Karpas-422 (cell line): Measurements from ENCODE around the gene FMNL2. TPM values are rescaled to one million over a fixed set of nuclear protein-coding genes. Genes with fewer than 3 reads are reported as not detected.

Experiments
- DNase-seq: peaks from one replicate; pipeline ENCODE4 v3.0.0-alpha.2; 2015
- H2AFZ ChIP-seq: fragments of 200-600 bp; sonication (generic); 2 replicates; pipeline ENCODE4 v1.6.1; 2014; ENCODE audit warnings: antibody characterized with exemption, low read length, mixed read lengths
- H3K27ac ChIP-seq: fragments of 200-600 bp; sonication (generic); 2 replicates; pipeline ENCODE4 v1.5.1; 2014; ENCODE audit warnings: mild to moderate bottlenecking, low read length, moderate library complexity
- H3K27me3 ChIP-seq: fragments of 200-600 bp; sonication (generic); 2 replicates; pipeline ENCODE4 v1.6.1; 2014; ENCODE audit warnings: low read length, mixed read lengths
- H3K36me3 ChIP-seq: fragments of 200-600 bp; sonication (generic); 2 replicates; pipeline ENCODE4 v1.6.1; 2014; ENCODE audit warnings: low read length, mixed read lengths; ENCODE audit not compliant: insufficient read depth
- H3K4me1 ChIP-seq: fragments of 200-600 bp; sonication (generic); 2 replicates; pipeline ENCODE4 v1.6.1; 2014; ENCODE audit warnings: mild to moderate bottlenecking, low read length, mixed read lengths
- H3K4me2 ChIP-seq: fragments of 200-600 bp; sonication (generic); 2 replicates; pipeline ENCODE4 v1.6.1; 2014; ENCODE audit warnings: low read length, low read depth, mild to moderate bottlenecking; ENCODE audit not compliant: poor library complexity, severe bottlenecking
- H3K4me3 ChIP-seq: fragments of 200-600 bp; sonication (generic); 2 replicates; pipeline ENCODE4 v1.5.1; 2014; ENCODE audit warnings: mild to moderate bottlenecking, antibody characterized with exemption, low read length, mixed read lengths
- H3K79me2 ChIP-seq: fragments of 200-600 bp; sonication (generic); 2 replicates; pipeline ENCODE4 v1.6.1; 2014; ENCODE audit warnings: mild to moderate bottlenecking, low read length, mixed read lengths
- H3K9ac ChIP-seq: fragments of 200-600 bp; sonication (generic); 2 replicates; pipeline ENCODE4 v1.6.0; 2014; ENCODE audit warnings: low read length
- H3K9me2 ChIP-seq: fragments of 200-600 bp; sonication (generic), shearing (Covaris generic); replicated peaks from 2 replicates; pipeline ENCODE4 v1.6.0; 2014; ENCODE audit warnings: mild to moderate bottlenecking, low read length, moderate library complexity; ENCODE audit not compliant: insufficient read depth
- H3K9me3 ChIP-seq: fragments of 300-700, 200-600 bp; sonication (generic); 2 replicates; pipeline ENCODE4 v1.6.1; 2014; ENCODE audit warnings: low read length, mixed read lengths
- H4K20me1 ChIP-seq: fragments of 200-600 bp; sonication (generic); 2 replicates; pipeline ENCODE4 v1.6.1; 2014; ENCODE audit warnings: mild to moderate bottlenecking, antibody characterized with exemption, low read length, low read depth; ENCODE audit not compliant: insufficient read depth
- total RNA-seq: library from RNA; depleted of rRNA; stranded (reverse); fragments of >200 nt; shearing (Covaris generic); gene quantifications from 2 replicates; pipeline ENCODE4 v1.2.3, GENCODE V29; 2014; ENCODE audit warnings: low replicate concordance

FMNL2 gene
- total RNA-seq, 1 experiment from 2014 or later, result 3.2 TPM

- Histone ChIP-seq H3K9me3 (no peaks in the 10 kb centered on the region), H3K4me2 (no peak overlapping the region), H3K9me2 (no peaks in the 10 kb centered on the region), H3K36me3 (no peaks in the 10 kb centered on the region), H3K27me3 (no peaks in the 10 kb centered on the region), H2AFZ (no peak overlapping the region), H3K9ac (no peak overlapping the region), H4K20me1 (no peaks in the 10 kb centered on the region), H3K27ac (no peak overlapping the region), H3K4me3 (no peak overlapping the region), H3K4me1 (no peaks in the 10 kb centered on the region), H3K79me2 (no peaks in the 10 kb centered on the region)
- DNase-seq, result no peak
Observed at GRCh38 chr2:152437276-152438108, 102.5 kb downstream of the FMNL2 start.

DNA sequence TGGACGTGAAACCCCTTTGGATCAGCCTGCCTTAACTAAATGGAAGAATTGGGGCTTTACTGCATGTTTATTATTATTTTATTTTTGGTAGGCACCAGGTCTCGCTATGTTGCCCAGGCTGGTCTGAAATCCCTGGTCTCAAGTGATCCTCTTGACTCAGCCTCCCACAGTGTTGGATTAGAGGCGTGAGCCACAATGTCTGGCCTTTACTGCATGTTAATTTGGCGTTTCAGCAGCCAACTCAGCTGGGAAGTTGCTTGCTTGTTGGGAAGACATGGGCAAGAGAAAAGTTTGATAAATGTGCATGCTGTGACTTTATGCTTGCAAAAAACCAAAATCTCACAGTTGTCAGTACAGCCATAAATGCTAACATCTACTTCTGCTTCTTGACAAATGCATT, 105.1 kb downstream of the FMNL2 start:
- Histone ChIP-seq H4K20me1 (no peaks in the 10 kb centered on the region), H3K4me1 (no peaks in the 10 kb centered on the region), H3K9me2 (no peaks in the 10 kb centered on the region), H3K4me2 (no peak overlapping the region), H2AFZ (no peak overlapping the region), H3K9ac (no peak overlapping the region), H3K27ac (no peak overlapping the region), H3K27me3 (no peaks in the 10 kb centered on the region), H3K4me3 (no peak overlapping the region), H3K79me2 (no peaks in the 10 kb centered on the region), H3K9me3 (no peaks in the 10 kb centered on the region), H3K36me3 (no peaks in the 10 kb centered on the region)
- DNase-seq, result no peak

GRCh38 chr2:152440460-152440859, 105.5 kb downstream of the FMNL2 start:
- DNase-seq, result no peak
- Histone ChIP-seq H4K20me1 (no peaks in the 10 kb centered on the region), H3K9me3 (no peaks in the 10 kb centered on the region), H3K79me2 (no peaks in the 10 kb centered on the region), H3K4me1 (no peaks in the 10 kb centered on the region), H3K4me2 (no peak overlapping the region), H3K27ac (no peak overlapping the region), H3K9ac (no peak overlapping the region), H3K27me3 (no peaks in the 10 kb centered on the region), H3K9me2 (no peaks in the 10 kb centered on the region), H2AFZ (no peak overlapping the region), H3K4me3 (no peak overlapping the region), H3K36me3 (no peaks in the 10 kb centered on the region)

GRCh38 chr2:152441961-152442360, 107.0 kb downstream of the FMNL2 start:
- Histone ChIP-seq H3K9me3 (no peaks in the 10 kb centered on the region), H4K20me1 (no peaks in the 10 kb centered on the region), H3K27ac (no peak overlapping the region), H3K36me3 (no peaks in the 10 kb centered on the region), H3K4me2 (no peak overlapping the region), H3K79me2 (no peaks in the 10 kb centered on the region), H3K9me2 (no peaks in the 10 kb centered on the region), H3K4me1 (no peaks in the 10 kb centered on the region), H3K4me3 (no peak overlapping the region), H3K27me3 (no peaks in the 10 kb centered on the region), H2AFZ (no peak overlapping the region), H3K9ac (no peak overlapping the region)
- no peak for DNase-seq

DNA sequence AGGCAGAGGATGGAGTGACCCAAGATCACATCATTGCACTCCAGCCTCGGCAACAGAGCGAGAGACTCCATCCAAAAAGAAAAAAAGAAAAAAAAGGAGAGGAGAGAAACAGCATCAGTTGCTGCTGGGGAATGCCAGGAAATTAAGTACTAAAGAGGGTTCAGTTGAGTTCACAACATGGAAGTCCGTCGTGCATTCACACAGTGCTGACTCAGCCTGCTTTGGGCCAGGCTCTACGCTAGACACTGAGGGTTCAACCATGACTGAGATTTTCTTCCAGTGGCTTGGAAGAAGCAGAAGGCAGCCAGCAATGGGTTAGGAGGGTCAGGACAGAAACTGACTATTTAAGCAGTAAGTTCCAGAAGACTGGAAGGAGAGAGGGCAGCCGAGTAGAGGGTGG, 108.8 kb downstream of the FMNL2 start:
- H3K36me3 ChIP-seq, result no peaks in the 10 kb centered on the region
- no peak overlapping the region for H3K27ac ChIP-seq
- no peaks in the 10 kb centered on the region for H3K27me3 ChIP-seq
- DNase-seq, result no peak
- H3K9me3 ChIP-seq, result no peaks in the 10 kb centered on the region
- no peak overlapping the region for H3K9ac ChIP-seq
- no peaks in the 10 kb centered on the region for H3K4me1 ChIP-seq
- H4K20me1 ChIP-seq, result no peaks in the 10 kb centered on the region
- H2AFZ ChIP-seq, result no peak overlapping the region
- H3K9me2 ChIP-seq, result no peaks in the 10 kb centered on the region
- H3K4me2 ChIP-seq, result no peak overlapping the region
- H3K79me2 ChIP-seq, result no peaks in the 10 kb centered on the region
- H3K4me3 ChIP-seq, result no peak overlapping the region

DNA sequence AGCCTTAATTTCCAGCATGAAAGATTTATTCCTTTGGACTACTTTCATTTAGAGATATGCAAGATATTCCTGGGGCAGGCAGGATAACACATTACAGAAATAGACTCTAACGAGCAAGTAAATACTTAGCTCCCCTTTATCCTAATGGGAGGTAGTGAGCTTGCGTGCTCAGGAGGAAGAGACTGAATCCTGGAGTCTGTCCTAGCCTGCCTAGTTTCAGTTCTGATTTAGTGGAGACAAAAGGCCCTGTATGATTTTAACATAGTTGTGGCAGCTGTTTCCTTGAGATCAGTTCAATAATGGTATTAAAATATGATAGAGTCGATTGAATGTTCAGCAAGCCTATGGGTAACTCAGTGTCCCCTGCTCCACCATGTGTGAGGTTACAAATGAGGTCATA, 109.5 kb downstream of the FMNL2 start:
- H3K9me3 ChIP-seq, result no peaks in the 10 kb centered on the region
- no peaks in the 10 kb centered on the region for H3K27me3 ChIP-seq
- H3K4me3 ChIP-seq, result no peak overlapping the region
- H3K4me2 ChIP-seq, result no peak overlapping the region
- no peak overlapping the region for H3K27ac ChIP-seq
- H3K79me2 ChIP-seq, result no peaks in the 10 kb centered on the region
- H3K9ac ChIP-seq, result no peak overlapping the region
- H3K36me3 ChIP-seq, result no peaks in the 10 kb centered on the region
- no peaks in the 10 kb centered on the region for H3K4me1 ChIP-seq
- no peaks in the 10 kb centered on the region for H3K9me2 ChIP-seq
- no peak for DNase-seq
- H2AFZ ChIP-seq, result no peak overlapping the region
- no peaks in the 10 kb centered on the region for H4K20me1 ChIP-seq

DNA sequence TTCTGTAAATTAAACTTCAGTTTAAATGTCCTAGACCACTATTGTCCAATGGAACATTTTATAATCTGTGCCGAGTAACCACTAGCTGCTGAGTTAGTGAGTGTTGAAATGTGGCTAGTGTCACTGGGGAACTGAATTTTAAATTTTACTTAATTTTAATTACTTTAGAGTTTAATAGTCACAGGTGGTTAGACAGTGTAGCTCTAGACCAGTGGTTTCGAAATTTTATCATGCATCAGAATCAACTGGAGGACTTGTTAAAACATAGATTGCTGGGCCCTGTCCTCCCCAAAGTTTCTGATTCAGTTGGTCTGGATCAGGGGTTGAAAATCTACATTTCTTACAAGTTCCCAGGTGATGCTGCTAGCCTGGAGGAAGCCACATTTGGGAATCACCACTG, 110.4 kb downstream of the FMNL2 start:
- H3K36me3 ChIP-seq, result no peaks in the 10 kb centered on the region
- H3K9me2 ChIP-seq, result no peaks in the 10 kb centered on the region
- H3K4me2 ChIP-seq, result no peak overlapping the region
- H3K27ac ChIP-seq, result no peak overlapping the region
- H3K4me3 ChIP-seq, result no peak overlapping the region
- no peak overlapping the region for H3K9ac ChIP-seq
- H3K79me2 ChIP-seq, result no peaks in the 10 kb centered on the region
- H3K9me3 ChIP-seq, result no peaks in the 10 kb centered on the region
- H3K27me3 ChIP-seq, result no peaks in the 10 kb centered on the region
- H2AFZ ChIP-seq, result no peak overlapping the region
- H3K4me1 ChIP-seq, result no peaks in the 10 kb centered on the region
- no peaks in the 10 kb centered on the region for H4K20me1 ChIP-seq
- DNase-seq, result no peak

GRCh38 chr2:152445791-152446201, 110.8 kb downstream of the FMNL2 start:
- no peaks in the 10 kb centered on the region for H3K79me2 ChIP-seq
- H4K20me1 ChIP-seq, result no peaks in the 10 kb centered on the region
- no peak overlapping the region for H3K4me3 ChIP-seq
- no peak overlapping the region for H2AFZ ChIP-seq
- no peaks in the 10 kb centered on the region for H3K4me1 ChIP-seq
- no peaks in the 10 kb centered on the region for H3K27me3 ChIP-seq
- no peak overlapping the region for H3K4me2 ChIP-seq
- no peak overlapping the region for H3K9ac ChIP-seq
- no peaks in the 10 kb centered on the region for H3K9me2 ChIP-seq
- no peak for DNase-seq
- no peaks in the 10 kb centered on the region for H3K9me3 ChIP-seq
- H3K36me3 ChIP-seq, result no peaks in the 10 kb centered on the region
- H3K27ac ChIP-seq, result no peak overlapping the region
